AG09319 (cell line): ENCODE measurements around the gene PXDC1.

ENCODE experiments used
- DNase-seq: peaks from one replicate; pipeline ENCODE4 v3.0.0-alpha.2; 2010; ENCODE audit warnings: low read depth; ENCODE audit errors: extremely low read depth
- CTCF ChIP-seq: IDR thresholded peaks from 2 replicates; pipeline ENCODE4 v1.5.1; 2011; ENCODE audit warnings: low read depth, mild to moderate bottlenecking, inconsistent platforms, low read length, moderate library complexity

The PXDC1 gene

DNA sequence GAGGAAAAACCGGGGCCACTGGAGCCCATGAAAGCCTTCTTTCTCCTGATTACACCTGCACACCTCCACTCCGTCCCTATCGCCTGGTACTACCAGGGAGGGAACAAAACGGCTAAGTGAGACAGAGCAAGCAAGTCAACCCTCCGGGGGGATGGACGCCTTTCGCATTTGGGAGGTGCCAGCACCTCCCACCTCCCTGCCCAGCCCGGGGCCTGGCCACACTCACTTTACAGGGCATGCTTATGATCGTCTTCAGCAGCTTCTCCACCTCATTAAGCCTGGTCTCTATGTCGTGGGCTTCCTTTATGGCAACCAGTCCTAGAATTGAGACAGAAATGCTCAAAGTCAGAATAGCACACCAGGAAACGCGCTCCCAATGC, 13.7 kb downstream of the PXDC1 start:
- DNase-seq, result no peak
- TF ChIP-seq CTCF, result no peak

DNA sequence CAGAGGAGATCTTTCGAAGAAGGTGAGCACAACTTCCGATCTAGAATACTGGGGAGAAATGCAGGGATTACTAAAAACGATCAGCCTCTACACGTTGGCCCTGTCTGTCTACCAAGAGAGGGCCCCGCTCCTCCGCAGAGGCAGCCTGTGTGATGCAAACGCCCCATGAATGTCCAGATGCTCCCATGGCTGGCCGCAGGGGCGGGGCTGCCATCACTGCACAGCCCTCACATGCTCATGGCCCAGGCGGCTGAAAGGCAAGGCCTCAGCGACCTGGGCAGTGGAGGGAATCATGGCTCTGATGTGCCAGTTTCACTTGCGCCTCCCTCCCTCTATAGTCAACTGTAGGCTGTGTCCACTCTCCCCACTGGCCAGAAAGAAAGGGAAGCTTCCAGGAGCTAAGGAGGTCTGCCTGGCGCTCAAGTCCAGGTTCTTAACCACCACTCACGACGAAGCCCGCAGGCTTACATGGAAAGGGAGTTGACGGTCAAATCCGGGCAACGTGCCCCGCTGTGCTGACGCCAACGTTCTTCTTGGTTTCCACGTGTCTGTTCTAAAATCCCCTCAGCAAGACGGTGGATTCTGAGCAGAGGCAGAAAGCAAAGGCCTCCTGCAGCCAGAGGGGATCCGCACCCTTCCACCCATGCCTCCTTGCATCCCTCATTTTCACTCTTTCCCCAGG, 14.2 kb downstream of the PXDC1 start:
- TF ChIP-seq CTCF, result no peak
- no peak for DNase-seq

DNA sequence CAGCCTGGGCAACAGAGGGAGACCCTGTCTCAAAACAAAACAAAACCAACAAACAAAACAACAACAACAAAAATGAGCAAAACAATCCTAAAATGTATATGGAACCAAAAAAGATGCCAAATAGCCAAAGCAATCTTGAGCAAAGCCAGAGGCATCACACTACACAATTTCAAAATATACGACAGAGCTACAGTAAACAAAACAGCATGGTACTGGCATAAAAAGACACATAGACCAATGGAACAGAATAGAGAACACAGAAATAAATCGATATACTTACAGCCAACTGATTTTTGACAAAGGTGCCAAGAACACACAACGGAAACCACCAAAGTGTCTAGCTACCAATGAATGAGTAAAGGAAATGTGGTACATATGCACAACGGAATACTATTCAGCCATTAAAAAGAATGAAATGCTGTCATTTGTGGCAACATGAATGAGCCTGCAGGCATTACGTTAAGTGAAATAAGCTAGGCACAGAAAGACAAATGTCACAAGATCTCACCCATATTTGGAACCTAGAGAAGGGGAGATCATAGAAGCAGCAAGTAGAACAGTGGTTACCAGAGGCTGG, 16.4 kb downstream of the PXDC1 start:
- DNase-seq, result no peak
- no peak for TF ChIP-seq CTCF

- no peak for DNase-seq
- no peak for TF ChIP-seq CTCF
Observed at GRCh38 chr6:3734023-3734422, 17.5 kb downstream of the PXDC1 start.

GRCh38 chr6:3733321-3733925, 18.1 kb downstream of the PXDC1 start:
- TF ChIP-seq CTCF, result no peak
- no peak for DNase-seq

- peak; percentile 87 for TF ChIP-seq CTCF
- DNase-seq, result peak; percentile 67
Observed at GRCh38 chr6:3732345-3733141, 19.0 kb downstream of the PXDC1 start.

DNA sequence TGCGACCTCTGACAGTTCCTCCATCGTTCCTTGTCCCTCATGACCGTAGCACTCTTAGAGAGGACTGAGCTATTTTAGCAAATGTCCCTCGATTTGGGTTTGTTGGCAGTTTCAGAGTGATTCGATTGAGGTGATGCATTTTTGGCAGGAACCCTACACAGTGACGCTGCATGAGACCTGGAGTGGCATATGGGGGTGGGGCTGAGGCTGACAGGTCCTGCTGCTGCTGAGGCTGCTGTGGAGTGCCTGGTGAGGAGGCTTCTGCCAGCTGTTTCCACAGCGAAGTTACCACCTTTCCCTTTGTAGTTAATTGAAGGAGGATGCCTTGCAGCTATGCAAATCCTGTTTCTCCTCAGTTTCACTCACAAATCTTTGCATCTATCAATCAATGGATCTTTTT, 19.8 kb downstream of the PXDC1 start:
- no peak for TF ChIP-seq CTCF
- no peak for DNase-seq
